Neural cell (in vitro differentiated cells): ENCODE results near the gene TEX2. TPM values are rescaled to one million over a fixed set of nuclear protein-coding genes. Genes with fewer than 3 reads are reported as not detected.
"Not testable (repeated sequence)": the region's sequence is repeated elsewhere in the genome, so short reads cannot be mapped to it uniquely, and the experiment has no call there.

ENCODE experiments used
- H2AFZ ChIP-seq: fragments of 200-600, 300-800 bp; sonication (generic), shearing (Covaris generic); 2 replicates; pipeline ENCODE4 v1.6.0; 2014; ENCODE audit warnings: low read depth, mild to moderate bottlenecking, antibody characterized with exemption, low read length, moderate library complexity
- H3F3A ChIP-seq: fragments of 200-600 bp; shearing (Covaris generic); 2 replicates; pipeline ENCODE4 v1.6.1; 2016; ENCODE audit warnings: mild to moderate bottlenecking, moderate library complexity, mixed read lengths, antibody characterized with exemption, low read length; ENCODE audit not compliant: insufficient read depth, poor library complexity, severe bottlenecking
- H3K27ac ChIP-seq: fragments of 200-600, 300-800 bp; sonication (generic), shearing (Covaris generic); 2 replicates; pipeline ENCODE4 v1.5.1; 2014; ENCODE audit warnings: mild to moderate bottlenecking, low read length, moderate library complexity
- H3K27me3 ChIP-seq: fragments of 300-800, 200-600 bp; sonication (generic), shearing (Covaris generic); 2 replicates; pipeline ENCODE4 v1.6.0; 2014; ENCODE audit warnings: mild to moderate bottlenecking, low read depth, low read length, moderate library complexity; ENCODE audit not compliant: insufficient read depth
- H3K36me3 ChIP-seq: fragments of 300-800, 200-600 bp; sonication (generic), shearing (Covaris generic); 2 replicates; pipeline ENCODE4 v1.5.1; 2014; ENCODE audit warnings: mild to moderate bottlenecking, antibody characterized with exemption, low read length, moderate library complexity; ENCODE audit not compliant: insufficient read depth
- H3K4me2 ChIP-seq: fragments of 300-800, 200-600 bp; sonication (generic), shearing (Covaris generic); 2 replicates; pipeline ENCODE4 v1.6.0; 2014; ENCODE audit warnings: mild to moderate bottlenecking, low read length
- H3K4me3 ChIP-seq: fragments of 300-800, 200-600 bp; sonication (generic), shearing (Covaris generic); 2 replicates; pipeline ENCODE4 v1.5.1; 2014; ENCODE audit warnings: mild to moderate bottlenecking, low read length, moderate library complexity
- H3K79me2 ChIP-seq: fragments of 200-600 bp; shearing (Covaris generic); replicated peaks from 2 replicates; pipeline ENCODE4 v1.6.0; 2014; ENCODE audit warnings: mild to moderate bottlenecking, low read length, moderate library complexity; ENCODE audit not compliant: insufficient read depth
- H3K9ac ChIP-seq: fragments of 300-800, 200-600 bp; sonication (generic), shearing (Covaris generic); 2 replicates; pipeline ENCODE4 v1.6.1; 2016; ENCODE audit warnings: mild to moderate bottlenecking, low read length, mixed read lengths
- H3K9me2 ChIP-seq: fragments of 200-600 bp; shearing (Covaris generic); 2 replicates; pipeline ENCODE4 v1.6.1; 2016; ENCODE audit warnings: mild to moderate bottlenecking, low read length, mixed read lengths; ENCODE audit not compliant: insufficient read depth
- H3K9me3 ChIP-seq: fragments of 200-600, 300-800 bp; sonication (generic), shearing (Covaris generic); 2 replicates; pipeline ENCODE4 v1.6.1; 2016; ENCODE audit warnings: mild to moderate bottlenecking, mixed run types, low read length, moderate library complexity, mixed read lengths
- H4K20me1 ChIP-seq: fragments of 200-600 bp; shearing (Covaris generic); 2 replicates; pipeline ENCODE4 v1.6.1; 2016; ENCODE audit warnings: mild to moderate bottlenecking, mixed run types; ENCODE audit not compliant: insufficient read depth
- CTCF ChIP-seq: fragments of 450-650 bp; IDR thresholded peaks from 2 replicates; pipeline ENCODE4 v1.5.1; 2014; ENCODE audit warnings: antibody characterized with exemption, mild to moderate bottlenecking, moderate library complexity; ENCODE audit not compliant: poor library complexity, severe bottlenecking
- EZH2 ChIP-seq: fragments of 200-600, 300-800 bp; shearing (Covaris generic), sonication (generic); IDR thresholded peaks from 2 replicates; pipeline ENCODE4 v1.6.1; 2014; ENCODE audit warnings: antibody characterized with exemption, low read length, borderline replicate concordance, mild to moderate bottlenecking; ENCODE audit not compliant: insufficient read depth, poor library complexity, severe bottlenecking
- MXI1 ChIP-seq: fragments of 450-650 bp; conservative IDR thresholded peaks from 2 replicates; pipeline ENCODE4 v1.6.1; 2014; ENCODE audit warnings: antibody characterized with exemption, mild to moderate bottlenecking; ENCODE audit not compliant: poor library complexity, severe bottlenecking
- RAD21 ChIP-seq: fragments of 450-650 bp; conservative IDR thresholded peaks from 2 replicates; pipeline ENCODE4 v1.6.1; 2014; ENCODE audit warnings: antibody characterized with exemption, mild to moderate bottlenecking, moderate library complexity
- REST ChIP-seq: IDR thresholded peaks from 2 replicates; pipeline ENCODE4 v1.6.1; 2012; ENCODE audit warnings: borderline replicate concordance
- TAF1 ChIP-seq: IDR thresholded peaks from 2 replicates; pipeline ENCODE4 v1.6.1; 2012; ENCODE audit warnings: low read depth
- polyA plus RNA-seq: library from polyadenylated mRNA; depleted of rRNA; stranded (reverse); fragments of >200 nt; gene quantifications from 2 replicates; pipeline ENCODE4 v1.2.3, GENCODE V29; 2014

Gene TEX2
- polyA plus RNA-seq, 1 donor from 2014 or later: 19.7 TPM

DNA sequence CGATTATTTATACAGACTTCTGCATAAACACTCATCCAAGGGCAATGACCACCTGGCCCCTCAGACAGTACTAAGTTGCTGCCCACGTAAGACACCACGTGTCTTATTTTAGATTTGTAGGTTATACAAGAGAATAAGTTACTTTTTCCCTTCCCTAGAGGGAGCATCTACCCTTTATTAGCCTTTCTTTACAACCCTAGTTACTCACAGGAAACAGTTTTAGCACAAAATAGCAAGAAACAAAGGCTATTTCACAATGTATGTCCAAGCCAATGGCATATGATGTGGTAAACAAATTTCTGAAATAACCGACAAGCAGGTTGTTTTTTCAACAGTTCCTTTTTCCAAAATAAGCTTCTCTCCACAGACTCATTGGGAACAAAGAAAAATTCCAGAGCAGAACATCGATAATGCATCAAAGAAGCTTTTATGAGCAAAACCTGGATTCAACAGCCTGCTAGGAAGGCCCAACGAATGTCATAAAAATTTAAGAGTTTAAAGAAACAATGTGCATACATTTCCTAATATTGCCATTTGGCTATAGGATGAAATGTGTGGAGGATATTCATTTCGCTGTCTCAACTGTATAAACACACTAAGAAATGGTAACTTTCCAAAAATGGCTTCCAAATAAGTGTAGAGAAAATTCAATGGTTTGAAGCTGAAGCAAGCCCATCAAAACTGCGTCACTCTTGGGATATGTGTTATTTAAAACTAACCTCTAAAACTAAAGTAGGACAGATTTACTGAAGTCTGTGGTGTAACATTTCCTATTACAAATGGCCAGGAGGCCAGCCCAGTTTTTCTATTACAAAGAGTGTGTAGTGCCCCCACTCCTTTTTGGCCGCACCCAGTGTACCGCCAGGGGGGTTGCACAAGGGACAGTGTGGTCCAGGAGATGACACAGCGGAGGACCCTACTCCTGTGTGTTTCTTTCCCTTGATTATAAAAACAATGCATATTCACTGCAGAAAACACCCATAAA lies 82.7 kb downstream of the TEX2 start:
- H2AFZ ChIP-seq: no peak overlapping the region
- no peak overlapping the region for H3K9ac ChIP-seq
- no peaks in the 10 kb centered on the region for H3K36me3 ChIP-seq
- no peak for TF ChIP-seq TAF1
- no peaks in the 10 kb centered on the region for H3F3A ChIP-seq
- H3K79me2 ChIP-seq: no peaks in the 10 kb centered on the region
- no peak overlapping the region for H3K27ac ChIP-seq
- H3K27me3 ChIP-seq: no peaks in the 10 kb centered on the region
- H3K4me2 ChIP-seq: no peak overlapping the region
- H3K4me3 ChIP-seq: no peak overlapping the region
- H3K9me3 ChIP-seq: no peaks in the 10 kb centered on the region
- H4K20me1 ChIP-seq: no peaks in the 10 kb centered on the region
- no peaks in the 10 kb centered on the region for H3K9me2 ChIP-seq

- H3K36me3 ChIP-seq, H3K27me3 ChIP-seq, H3F3A ChIP-seq, H2AFZ ChIP-seq, H3K9ac ChIP-seq, H3K4me3 ChIP-seq, H3K9me2 ChIP-seq, H4K20me1 ChIP-seq, H3K27ac ChIP-seq, H3K9me3 ChIP-seq, H3K4me2 ChIP-seq, H3K79me2 ChIP-seq: not testable (repeated sequence)
Observed at GRCh38 chr17:64179024-64179423, 84.0 kb downstream of the TEX2 start.

DNA sequence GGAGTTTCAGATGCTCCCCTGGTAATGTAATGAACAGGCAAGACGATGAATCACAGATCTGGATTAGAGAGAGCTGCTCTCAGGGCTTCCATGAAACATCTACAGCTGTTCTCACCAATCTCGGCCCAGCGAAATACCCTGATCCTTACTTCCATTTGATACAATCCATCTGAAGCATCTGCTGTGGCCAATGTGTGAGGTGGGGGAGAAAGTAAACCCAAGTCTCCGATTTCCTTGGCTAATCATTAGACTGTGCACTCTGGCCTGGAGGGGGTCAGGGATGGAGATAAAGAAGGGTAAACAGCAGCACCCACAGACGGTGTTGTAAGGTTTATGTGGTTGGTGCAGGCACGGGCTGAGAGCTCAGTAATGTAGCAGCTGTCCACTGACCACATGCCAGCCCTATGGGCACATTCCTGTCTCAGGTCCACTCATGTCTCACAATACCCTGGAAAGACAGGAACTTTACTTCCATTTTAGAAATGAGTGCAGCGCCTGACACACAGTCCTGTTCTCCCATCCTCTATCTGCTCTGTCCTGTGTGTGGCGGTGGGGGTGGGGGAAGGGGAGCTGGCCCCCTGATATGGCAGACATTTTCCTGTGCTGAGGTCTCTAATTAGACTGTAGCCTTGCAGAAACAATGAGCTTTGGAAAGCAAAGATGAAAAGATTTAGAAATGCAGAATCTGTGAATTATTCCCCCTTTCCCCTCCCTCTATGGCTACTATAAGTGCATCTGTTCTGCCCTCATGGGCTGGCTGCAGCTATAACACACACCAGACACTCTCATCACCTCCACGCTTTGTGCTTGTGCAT lies 84.8 kb downstream of the TEX2 start:
- Histone ChIP-seq H3K9me3 (no peaks in the 10 kb centered on the region), H3K9me2 (no peaks in the 10 kb centered on the region), H3K79me2 (no peaks in the 10 kb centered on the region), H4K20me1 (no peaks in the 10 kb centered on the region), H3F3A (no peaks in the 10 kb centered on the region), H3K9ac (no peak overlapping the region), H3K36me3 (no peaks in the 10 kb centered on the region), H3K27ac (no peak overlapping the region), H2AFZ (no peak overlapping the region), H3K27me3 (no peaks in the 10 kb centered on the region), H3K4me3 (no peak overlapping the region), H3K4me2 (no peak overlapping the region)
- no peak for TF ChIP-seq CTCF
- TF ChIP-seq MXI1: no peak
- no peak for TF ChIP-seq EZH2
- TF ChIP-seq TAF1: no peak
- TF ChIP-seq RAD21: no peak
- TF ChIP-seq REST: no peak
